Activated CD4-positive, alpha-beta memory T cell treated with anti-CD3 and anti-CD28 coated beads for 36 hours (primary cell): ENCODE measurements around the gene LRRC49. TPM values are rescaled to one million over a fixed set of nuclear protein-coding genes. Genes with fewer than 3 reads are reported as not detected.
"Not testable (repeated sequence)": the region's sequence is repeated elsewhere in the genome, so short reads cannot be mapped to it uniquely, and the experiment has no call there.

Experiments used
- CTCF ChIA-PET: fragments of 350-600 bp; sonication (Branson Sonifier 250); formaldehyde crosslinking; loops from one replicate; lab custom pipeline; 2021; ENCODE audit warnings: antibody characterized with exemption, inconsistent platforms; lab: Charles Lee
- POLR2A ChIA-PET: fragments of 350-600 bp; sonication (Branson Sonifier 250); formaldehyde crosslinking; loops from one replicate; lab custom pipeline; 2021; ENCODE audit warnings: antibody characterized with exemption; lab: Charles Lee
- DNase-seq: peaks from one replicate; pipeline ENCODE4 v3.0.0-alpha.2; 2020
- H3K27ac Mint-ChIP-seq: one replicate; pipeline ENCODE4 v1.8.0; 2021; ENCODE audit warnings: mixed read lengths
- H3K27me3 Mint-ChIP-seq: one replicate; pipeline ENCODE4 v1.8.0; 2021; ENCODE audit warnings: mixed read lengths
- H3K36me3 Mint-ChIP-seq: one replicate; pipeline ENCODE4 v1.8.0; 2021; ENCODE audit warnings: mixed read lengths
- H3K4me1 Mint-ChIP-seq: one replicate; pipeline ENCODE4 v1.8.0; 2021; ENCODE audit warnings: low read depth, mixed read lengths
- H3K4me3 Mint-ChIP-seq: one replicate; pipeline ENCODE4 v1.8.0; 2021; ENCODE audit warnings: mild to moderate bottlenecking, mixed read lengths
- H3K9me3 Mint-ChIP-seq: one replicate; pipeline ENCODE4 v1.8.0; 2021; ENCODE audit warnings: mixed read lengths
- intact Hi-C: fragments of 100-400 bp; cut with micrococcal nuclease; formaldehyde crosslinking; loops from one replicate; pipeline ENCODE4 v1.15.1; 2023
- total RNA-seq, 2 experiments: library from RNA; stranded (reverse); gene quantifications; one replicate each; pipeline ENCODE4 v1.2.3, GENCODE V29; 2021

The LRRC49 gene
- total RNA-seq, 2 experiments from 2014 or later = 0.26 to 0.46 TPM

DNA sequence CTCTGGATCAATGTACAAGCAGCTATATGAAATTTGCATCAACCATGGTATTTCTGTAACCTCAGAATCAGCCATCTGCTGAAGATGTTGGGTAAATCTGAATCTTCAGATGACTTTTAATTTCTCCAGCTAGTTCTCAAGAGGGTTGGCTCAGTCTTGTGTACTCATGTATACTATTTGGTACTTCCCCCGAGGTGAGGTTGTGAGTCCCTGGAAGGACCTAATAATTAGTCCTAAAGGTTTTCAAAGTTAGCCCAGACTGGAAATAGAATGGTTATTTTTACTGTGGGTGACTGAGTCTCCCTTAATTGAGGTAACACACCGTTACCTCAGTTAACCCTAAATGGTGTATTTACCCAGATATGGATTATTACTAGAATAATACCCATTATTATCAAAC is 118.4 kb downstream of the LRRC49 start:
- POLR2A ChIA-PET = no interaction called here
- no peak for DNase-seq
- Mint-ChIP-seq H3K36me3 (no peaks in the 10 kb centered on the region), H3K27ac (no peak overlapping the region), H3K4me3 (no peak overlapping the region), H3K9me3 (no peaks in the 10 kb centered on the region), H3K27me3 (peaks cover 11% of the 10 kb centered on the region), H3K4me1 (no peaks in the 10 kb centered on the region)
- CTCF ChIA-PET = no interaction called here
- intact Hi-C loops = no loop called here

DNA sequence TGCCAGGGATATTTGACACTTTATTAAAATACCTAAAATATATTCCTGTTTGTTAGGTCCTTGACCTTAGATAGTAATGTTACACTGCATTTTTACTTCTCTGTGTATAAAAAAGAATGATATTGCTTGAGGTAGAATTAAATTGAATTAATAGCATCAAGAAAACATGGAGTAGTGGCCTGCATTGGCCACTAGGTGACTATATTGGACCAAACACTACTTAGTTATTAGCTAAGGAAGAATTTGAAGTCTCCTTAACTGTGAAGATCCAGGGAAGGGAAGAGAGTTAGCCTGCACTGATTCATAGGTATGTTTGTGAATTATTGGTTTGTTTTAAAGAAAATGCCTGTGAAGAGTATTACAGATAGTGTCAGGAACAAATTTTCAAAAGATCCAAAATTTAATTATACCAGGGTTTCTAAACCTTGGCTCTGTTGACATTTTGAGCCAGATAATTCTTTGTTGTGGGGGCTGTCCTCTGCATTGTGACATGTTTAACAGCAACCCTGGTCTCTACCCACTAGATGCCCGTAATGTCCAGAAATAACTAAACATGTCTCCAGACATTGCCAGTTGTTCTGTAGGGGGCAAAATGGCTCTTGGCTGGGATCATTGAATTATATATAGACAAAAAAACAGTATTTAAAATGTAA is 119.0 kb downstream of the LRRC49 start:
- intact Hi-C loops = no loop called here
- ChIA-PET CTCF (interaction anchor here (1.6 kb wide), 1 partner anchor 10 kb away, joined by 3 read pairs; no protein-coding TSS in a partner anchor), POLR2A (no interaction called here)
- H3K4me1 Mint-ChIP-seq = no peaks in the 10 kb centered on the region
- H3K27ac Mint-ChIP-seq = no peak overlapping the region
- no peak for DNase-seq
- no peak overlapping the region for H3K4me3 Mint-ChIP-seq
- H3K9me3 Mint-ChIP-seq = no peaks in the 10 kb centered on the region
- peaks cover 11% of the 10 kb centered on the region for H3K27me3 Mint-ChIP-seq
- H3K36me3 Mint-ChIP-seq = no peaks in the 10 kb centered on the region

DNA sequence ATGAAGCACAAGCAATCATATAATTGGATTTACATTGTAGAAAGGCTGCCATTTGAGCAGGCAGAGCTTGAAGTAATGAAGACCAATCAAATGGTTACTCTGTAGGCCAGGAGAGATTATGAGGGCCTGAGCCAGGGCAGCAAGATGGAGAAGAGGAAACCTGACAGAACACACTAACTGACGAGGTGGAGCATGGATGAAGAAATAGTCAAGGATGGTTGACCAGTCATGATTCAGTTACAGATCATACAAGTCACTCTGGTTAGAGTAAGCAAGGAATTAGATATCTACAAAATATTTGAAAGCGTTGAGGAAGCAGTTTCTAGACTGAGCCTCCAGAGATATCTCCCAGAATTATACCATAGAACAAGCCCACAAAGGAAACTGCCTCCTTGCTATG is 120.8 kb downstream of the LRRC49 start:
- ChIA-PET CTCF (no interaction called here), POLR2A (no interaction called here)
- Mint-ChIP-seq H3K4me1 (no peaks in the 10 kb centered on the region), H3K36me3 (no peaks in the 10 kb centered on the region), H3K9me3 (no peaks in the 10 kb centered on the region), H3K4me3 (no peak overlapping the region), H3K27ac (no peak overlapping the region), H3K27me3 (peaks cover 12% of the 10 kb centered on the region)
- no peak for DNase-seq
- intact Hi-C loops = no loop called here

DNA sequence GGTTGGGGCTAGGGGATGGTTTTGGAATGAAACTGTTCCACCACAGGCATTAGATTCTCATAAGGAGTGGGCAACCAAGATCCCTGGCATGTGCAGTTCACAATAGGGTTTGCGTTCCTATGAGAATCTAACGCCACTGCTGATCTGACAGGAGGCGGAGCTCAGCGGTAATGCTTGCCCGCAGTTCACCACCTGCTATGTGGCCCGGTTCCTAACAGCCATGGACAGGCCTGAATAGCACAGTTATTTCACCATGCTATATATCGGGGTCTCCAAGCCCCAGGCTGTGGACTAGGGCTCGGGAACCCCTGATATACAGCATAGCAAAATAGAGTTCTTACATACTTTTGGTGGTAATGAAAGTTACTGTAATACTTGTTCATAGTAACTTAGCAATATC is 122.7 kb downstream of the LRRC49 start:
- DNase-seq = no peak
- POLR2A ChIA-PET = no interaction called here
- CTCF ChIA-PET = no interaction called here
- H3K36me3 Mint-ChIP-seq = no peaks in the 10 kb centered on the region
- H3K27ac Mint-ChIP-seq = no peak overlapping the region
- peaks cover 13% of the 10 kb centered on the region for H3K27me3 Mint-ChIP-seq
- H3K9me3 Mint-ChIP-seq = peaks cover 7% of the 10 kb centered on the region
- no peaks in the 10 kb centered on the region for H3K4me1 Mint-ChIP-seq
- no peak overlapping the region for H3K4me3 Mint-ChIP-seq
- intact Hi-C loops = no loop called here

GRCh38 chr15:71031232-71031631 is 138.6 kb downstream of the LRRC49 start:
- CTCF ChIA-PET, POLR2A ChIA-PET, intact Hi-C loops, H3K36me3 Mint-ChIP-seq, DNase-seq, H3K4me1 Mint-ChIP-seq, H3K4me3 Mint-ChIP-seq, H3K27ac Mint-ChIP-seq: not testable (repeated sequence)
- Mint-ChIP-seq H3K27me3 (peaks cover 18% of the 10 kb centered on the region), H3K9me3 (peaks cover 12% of the 10 kb centered on the region)

- CTCF ChIA-PET, intact Hi-C loops, H3K27ac Mint-ChIP-seq, DNase-seq, H3K4me1 Mint-ChIP-seq, H3K36me3 Mint-ChIP-seq, H3K9me3 Mint-ChIP-seq, POLR2A ChIA-PET, H3K4me3 Mint-ChIP-seq: not testable (repeated sequence)
- H3K27me3 Mint-ChIP-seq = peaks cover 17% of the 10 kb centered on the region
Measured at GRCh38 chr15:71035478-71035877, 142.9 kb downstream of the LRRC49 start.

- Mint-ChIP-seq H3K27me3 (peaks cover 5% of the 10 kb centered on the region), H3K36me3 (no peaks in the 10 kb centered on the region), H3K4me1 (no peaks in the 10 kb centered on the region), H3K27ac (no peak overlapping the region), H3K4me3 (no peak overlapping the region), H3K9me3 (no peaks in the 10 kb centered on the region)
- POLR2A ChIA-PET = no interaction called here
- intact Hi-C loops = no loop called here
- CTCF ChIA-PET = no interaction called here
- DNase-seq = no peak
Measured at GRCh38 chr15:71042356-71042922, 149.8 kb downstream of the LRRC49 start.

- H3K4me1 Mint-ChIP-seq = no peaks in the 10 kb centered on the region
- no peak overlapping the region for H3K27ac Mint-ChIP-seq
- no peaks in the 10 kb centered on the region for H3K9me3 Mint-ChIP-seq
- H3K36me3 Mint-ChIP-seq = no peaks in the 10 kb centered on the region
- ChIA-PET POLR2A (no interaction called here), CTCF (no interaction called here)
- intact Hi-C loops = no loop called here
- DNase-seq = no peak
- peaks cover 3% of the 10 kb centered on the region for H3K27me3 Mint-ChIP-seq
- H3K4me3 Mint-ChIP-seq = no peak overlapping the region
Measured at GRCh38 chr15:71043373-71043772, 150.7 kb downstream of the LRRC49 start.

- no peaks in the 10 kb centered on the region for H3K9me3 Mint-ChIP-seq
- no peaks in the 10 kb centered on the region for H3K4me1 Mint-ChIP-seq
- peaks cover 3% of the 10 kb centered on the region for H3K27me3 Mint-ChIP-seq
- no peak overlapping the region for H3K27ac Mint-ChIP-seq
- POLR2A ChIA-PET = no interaction called here
- DNase-seq = no peak
- CTCF ChIA-PET = no interaction called here
- intact Hi-C loops = no loop called here
- H3K36me3 Mint-ChIP-seq = no peaks in the 10 kb centered on the region
- H3K4me3 Mint-ChIP-seq = no peak overlapping the region
Measured at GRCh38 chr15:71044006-71044405, 151.4 kb downstream of the LRRC49 start.

DNA sequence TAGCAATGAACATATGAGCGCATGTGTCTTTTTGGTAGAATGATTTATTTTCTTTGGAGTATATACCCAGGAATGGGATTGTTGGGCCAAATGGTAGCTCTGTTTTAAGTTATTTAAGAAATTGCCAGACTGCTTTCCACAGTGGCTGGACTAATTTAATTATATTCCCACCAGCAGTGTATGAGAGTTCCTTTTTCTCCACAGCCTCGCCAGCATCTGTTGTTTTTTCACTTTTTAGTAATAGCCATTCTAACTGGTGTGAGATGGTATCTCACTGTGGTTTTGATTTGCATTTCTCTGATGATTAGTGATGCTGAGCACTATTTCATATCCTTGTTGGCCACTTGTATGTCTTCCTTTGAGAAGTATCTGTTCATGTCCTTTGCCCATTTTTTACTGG is 153.5 kb downstream of the LRRC49 start:
- H3K27ac Mint-ChIP-seq, CTCF ChIA-PET, H3K4me1 Mint-ChIP-seq, POLR2A ChIA-PET, intact Hi-C loops, H3K36me3 Mint-ChIP-seq, H3K27me3 Mint-ChIP-seq, DNase-seq, H3K4me3 Mint-ChIP-seq, H3K9me3 Mint-ChIP-seq: not testable (repeated sequence)

GRCh38 chr15:71048913-71049675 is 156.5 kb downstream of the LRRC49 start:
- DNase-seq = no peak
- ChIA-PET POLR2A (no interaction called here), CTCF (no interaction called here)
- H3K27ac Mint-ChIP-seq = no peak overlapping the region
- no peak overlapping the region for H3K4me3 Mint-ChIP-seq
- H3K4me1 Mint-ChIP-seq = no peaks in the 10 kb centered on the region
- H3K27me3 Mint-ChIP-seq = peaks cover 10% of the 10 kb centered on the region
- H3K9me3 Mint-ChIP-seq = no peaks in the 10 kb centered on the region
- no peaks in the 10 kb centered on the region for H3K36me3 Mint-ChIP-seq
- intact Hi-C loops = no loop called here

GRCh38 chr15:71049706-71050422 is 157.2 kb downstream of the LRRC49 start:
- no peaks in the 10 kb centered on the region for H3K4me1 Mint-ChIP-seq
- peaks cover 10% of the 10 kb centered on the region for H3K27me3 Mint-ChIP-seq
- H3K36me3 Mint-ChIP-seq = no peaks in the 10 kb centered on the region
- ChIA-PET POLR2A (no interaction called here), CTCF (no interaction called here)
- intact Hi-C loops = no loop called here
- DNase-seq = no peak
- no peaks in the 10 kb centered on the region for H3K9me3 Mint-ChIP-seq
- no peak overlapping the region for H3K27ac Mint-ChIP-seq
- no peak overlapping the region for H3K4me3 Mint-ChIP-seq
